ENCODE data around the gene IPO9.
"Not testable (repeated sequence)": the region's sequence is repeated elsewhere in the genome, so short reads cannot be mapped to it uniquely, and the experiment has no call there.

Gene IPO9

DNA sequence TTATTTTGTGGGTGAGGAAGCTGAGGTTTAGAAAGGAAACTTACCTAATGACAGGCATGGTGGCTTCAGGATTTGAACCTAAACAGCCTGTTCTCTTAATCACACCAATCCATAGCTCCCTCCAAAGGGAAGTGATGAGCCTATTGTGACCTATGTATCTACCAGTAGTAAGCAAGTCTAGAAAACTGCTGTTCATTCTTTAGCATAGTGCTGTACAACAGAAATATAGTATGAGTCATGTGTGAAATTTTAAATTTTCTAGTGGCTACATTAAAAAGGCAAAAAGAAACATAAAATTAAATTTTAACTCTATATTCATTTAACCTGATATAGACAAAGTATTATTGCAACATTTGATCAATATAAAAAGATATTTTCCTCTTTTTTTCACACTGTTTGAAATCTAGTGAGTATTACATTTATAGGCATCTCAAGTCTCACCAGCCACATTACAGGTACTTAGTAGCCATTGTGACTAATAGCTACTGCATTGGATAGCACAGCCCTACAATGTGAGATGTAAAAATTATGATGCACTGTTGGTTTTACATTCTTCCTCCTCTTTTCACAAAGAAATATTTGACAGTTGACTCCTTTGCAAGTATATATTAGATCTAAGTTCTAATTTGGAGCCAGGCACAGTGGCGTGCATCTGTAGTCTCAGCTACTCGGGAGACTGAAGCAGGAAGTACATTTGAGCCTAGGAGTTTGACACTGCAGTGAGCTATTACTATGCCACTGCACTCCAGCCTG is 16.6 kb downstream of the IPO9 start:
- H3K4me3 ChIP-seq (ENCODE audit: low read depth, low read length) = no peak overlapping the region

DNA sequence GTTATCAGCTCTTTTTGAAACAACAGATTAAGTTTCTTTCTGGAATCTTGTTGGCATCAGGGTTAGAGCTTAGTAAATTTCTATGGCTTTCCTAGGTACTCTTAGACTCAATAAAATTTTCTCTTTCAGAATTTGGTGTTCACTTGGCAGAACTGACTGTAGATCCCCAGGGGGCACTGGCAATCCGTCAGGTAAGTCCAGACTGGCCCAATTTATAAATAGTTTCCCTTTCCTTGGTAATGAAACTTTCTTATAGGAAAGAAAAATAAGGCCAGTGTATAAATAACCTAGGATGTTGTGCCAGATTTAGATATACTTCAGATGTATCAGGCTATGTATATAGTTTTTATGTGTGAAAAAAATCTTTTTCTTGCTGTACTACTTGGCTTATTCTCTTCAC is 18.2 kb downstream of the IPO9 start:
- no peak overlapping the region for H3K4me3 ChIP-seq (ENCODE audit: low read depth, low read length)

DNA sequence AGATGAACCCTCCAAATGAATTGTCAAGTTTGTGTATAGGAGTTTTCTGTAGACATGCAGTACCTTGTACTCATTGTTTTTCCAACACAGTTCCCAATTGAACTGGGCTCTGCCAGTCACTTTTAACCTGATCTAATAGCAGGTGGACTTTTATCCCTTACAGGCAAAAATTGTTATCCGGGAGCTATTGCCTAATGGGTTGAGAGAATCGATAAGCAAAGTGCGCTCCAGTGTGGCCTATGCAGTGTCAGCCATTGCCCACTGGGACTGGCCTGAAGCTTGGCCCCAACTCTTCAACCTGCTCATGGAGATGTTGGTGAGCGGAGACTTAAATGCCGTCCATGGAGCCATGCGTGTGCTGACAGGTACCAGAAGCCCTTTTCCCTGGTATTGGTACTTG is 19.3 kb downstream of the IPO9 start:
- no peak overlapping the region for H3K4me3 ChIP-seq (ENCODE audit: low read depth, low read length)

DNA sequence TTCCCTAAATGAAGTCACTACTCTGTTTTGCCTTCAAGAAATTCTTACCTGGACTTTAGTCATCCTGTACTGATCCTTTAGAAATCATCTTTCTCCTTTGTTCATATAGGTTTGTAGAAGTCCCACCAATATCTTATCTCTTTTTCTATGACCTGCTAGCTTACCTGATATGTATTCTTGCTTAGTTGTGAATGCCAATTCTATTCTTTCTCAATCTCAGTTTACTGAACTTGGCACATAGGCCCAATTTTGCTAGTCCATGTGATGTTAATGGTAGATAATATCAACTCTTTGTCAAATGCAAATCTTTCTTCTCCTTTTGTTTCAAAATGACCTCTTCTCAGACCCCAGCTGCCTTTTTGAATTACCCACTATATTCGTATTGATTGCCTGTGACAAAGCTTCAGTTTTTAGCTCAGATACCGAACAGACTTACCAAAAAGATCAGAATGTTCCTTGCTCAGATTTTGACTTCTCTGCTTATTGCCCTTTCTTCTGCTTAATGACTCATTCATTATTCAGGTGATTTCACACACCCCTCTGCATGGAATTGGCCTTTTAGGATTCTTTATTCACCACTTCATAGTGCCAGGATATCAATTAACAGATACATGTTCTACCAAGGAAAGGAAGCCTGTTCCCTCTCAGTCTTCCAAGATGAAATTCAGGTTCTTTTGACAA is 20.6 kb downstream of the IPO9 start:
- no peak overlapping the region for H3K4me3 ChIP-seq (ENCODE audit: low read depth, low read length)

DNA sequence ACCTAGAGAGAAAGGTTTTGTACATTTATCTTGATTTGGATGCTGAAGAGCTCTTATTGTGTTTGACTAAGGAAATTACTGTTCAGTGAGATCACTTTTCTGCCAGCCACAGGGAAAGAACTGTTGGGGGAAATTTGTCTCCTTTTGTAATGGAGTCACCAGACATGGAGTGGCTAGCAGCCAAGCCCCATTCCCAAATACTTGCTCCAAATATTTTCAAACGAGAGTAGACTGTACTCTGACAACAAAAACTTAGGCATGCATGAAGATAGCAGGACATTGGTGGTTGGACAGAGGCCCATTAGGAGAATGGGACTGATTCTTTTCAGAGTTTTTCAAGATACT is 21.1 kb downstream of the IPO9 start:
- H3K4me3 ChIP-seq (ENCODE audit: low read depth, low read length) = no peak overlapping the region

DNA sequence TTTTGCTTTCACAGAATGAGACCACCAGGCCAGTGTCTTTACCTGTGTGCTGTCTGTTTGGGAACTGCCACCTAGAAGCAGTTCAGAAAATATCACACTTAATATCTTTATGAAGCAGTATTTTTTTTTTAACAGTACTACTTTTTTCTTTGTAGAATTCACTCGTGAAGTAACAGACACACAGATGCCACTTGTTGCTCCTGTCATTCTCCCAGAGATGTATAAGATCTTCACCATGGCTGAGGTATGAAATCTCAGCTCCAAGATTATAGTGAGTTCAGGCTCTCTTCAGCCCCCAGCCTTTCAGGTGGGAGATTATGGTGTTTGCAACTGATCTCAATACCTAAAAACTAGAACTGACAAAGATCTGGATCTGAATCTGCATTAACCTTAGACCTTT is 23.0 kb downstream of the IPO9 start:
- H3K4me3 ChIP-seq (ENCODE audit: low read depth, low read length) = no peak overlapping the region

DNA sequence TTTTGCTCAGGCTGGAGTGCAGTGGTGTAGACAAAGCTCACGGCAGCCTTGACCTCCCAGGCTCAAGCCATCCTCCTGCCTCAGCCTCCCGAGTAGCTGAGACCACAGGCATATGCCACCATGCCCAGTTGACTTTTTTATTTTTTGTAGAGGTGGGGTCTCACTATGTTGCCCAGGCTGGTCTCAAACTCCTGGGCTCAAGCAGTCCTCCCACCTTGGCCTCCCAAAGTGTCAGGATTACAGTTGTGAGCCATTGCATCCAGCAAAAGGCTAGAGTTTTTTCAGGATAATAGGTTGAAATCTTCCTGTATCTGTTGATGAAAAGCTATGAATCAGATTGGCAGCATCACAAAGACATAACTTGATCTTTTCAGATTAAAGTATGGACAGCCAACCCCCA is 27.8 kb downstream of the IPO9 start:
- not testable (repeated sequence) for H3K4me3 ChIP-seq (ENCODE audit: low read depth, low read length)

DNA sequence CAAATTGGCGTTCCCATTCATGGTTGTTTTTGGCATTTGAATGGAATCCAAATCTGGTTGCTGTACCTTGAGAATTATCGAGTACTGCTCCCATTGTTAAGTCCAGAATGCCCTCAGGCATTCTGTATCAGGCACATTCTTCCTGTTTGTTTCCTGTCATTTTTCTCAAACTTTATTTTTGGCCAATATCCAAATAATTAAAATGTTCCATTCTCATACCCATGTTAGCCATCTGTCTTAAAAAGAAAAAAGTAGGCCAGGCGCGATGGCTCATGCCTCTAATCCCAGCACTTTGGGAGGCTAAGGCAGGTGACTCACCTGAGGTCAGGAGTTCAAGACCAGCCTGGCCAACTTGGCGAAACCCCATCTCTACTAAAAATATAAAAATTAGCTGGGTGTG is 30.5 kb downstream of the IPO9 start:
- H3K4me3 ChIP-seq (ENCODE audit: low read depth, low read length) = no peak overlapping the region

DNA sequence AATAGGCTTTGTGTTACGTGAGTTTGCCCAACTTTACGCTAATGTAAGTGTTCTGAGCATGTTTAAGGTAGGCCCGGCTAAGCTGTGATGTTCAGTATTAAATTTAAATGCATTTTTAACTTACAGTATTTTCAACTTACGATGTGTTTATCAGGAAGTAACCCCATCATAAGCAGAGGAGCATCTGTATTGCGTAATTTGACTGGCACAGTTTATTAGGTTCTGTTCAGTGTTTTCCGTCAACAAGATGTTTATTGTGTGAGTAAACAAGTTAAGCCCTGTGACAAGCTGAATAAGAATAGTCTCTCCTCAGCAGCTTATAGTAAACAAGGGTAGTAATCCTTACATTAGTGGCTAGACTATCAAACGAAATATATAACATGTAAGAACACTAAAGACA is 32.5 kb downstream of the IPO9 start:
- H3K4me3 ChIP-seq (ENCODE audit: low read depth, low read length) = no peak overlapping the region

DNA sequence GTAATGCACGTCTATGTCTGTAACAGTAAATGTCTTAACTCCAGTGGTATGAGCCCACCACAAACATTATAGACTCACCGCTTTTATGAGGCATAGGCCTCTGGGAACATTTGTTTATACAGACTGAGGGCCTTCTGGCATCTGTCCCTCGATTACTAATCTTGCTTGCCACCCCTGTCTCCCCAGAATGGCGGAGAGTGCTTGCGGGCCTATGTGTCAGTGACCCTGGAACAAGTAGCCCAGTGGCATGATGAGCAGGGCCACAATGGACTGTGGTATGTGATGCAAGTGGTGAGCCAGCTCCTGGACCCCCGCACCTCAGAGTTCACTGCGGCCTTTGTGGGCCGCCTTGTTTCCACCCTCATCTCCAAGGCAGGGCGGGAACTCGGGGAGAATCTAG is 41.4 kb downstream of the IPO9 start:
- no peak overlapping the region for H3K4me3 ChIP-seq (ENCODE audit: low read depth, low read length)

DNA sequence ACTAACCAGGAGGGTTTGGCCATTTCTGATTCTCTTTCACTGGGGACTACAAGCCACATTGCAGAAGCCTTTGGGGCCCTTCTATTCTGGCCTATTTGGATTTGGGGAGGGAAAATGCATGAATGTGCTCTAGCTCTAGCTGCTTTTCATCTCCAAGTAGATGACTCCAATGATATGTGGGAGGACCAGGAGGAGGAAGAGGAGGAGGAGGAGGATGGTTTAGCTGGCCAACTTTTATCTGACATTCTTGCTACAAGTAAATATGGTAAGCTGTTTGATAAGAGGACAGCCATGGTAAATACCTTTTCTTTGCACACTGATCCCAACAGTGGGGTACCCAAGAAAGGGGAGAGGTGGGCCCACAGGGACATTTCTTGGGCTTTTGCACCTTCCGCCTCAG is 45.7 kb downstream of the IPO9 start:
- no peak overlapping the region for H3K4me3 ChIP-seq (ENCODE audit: low read depth, low read length)

DNA sequence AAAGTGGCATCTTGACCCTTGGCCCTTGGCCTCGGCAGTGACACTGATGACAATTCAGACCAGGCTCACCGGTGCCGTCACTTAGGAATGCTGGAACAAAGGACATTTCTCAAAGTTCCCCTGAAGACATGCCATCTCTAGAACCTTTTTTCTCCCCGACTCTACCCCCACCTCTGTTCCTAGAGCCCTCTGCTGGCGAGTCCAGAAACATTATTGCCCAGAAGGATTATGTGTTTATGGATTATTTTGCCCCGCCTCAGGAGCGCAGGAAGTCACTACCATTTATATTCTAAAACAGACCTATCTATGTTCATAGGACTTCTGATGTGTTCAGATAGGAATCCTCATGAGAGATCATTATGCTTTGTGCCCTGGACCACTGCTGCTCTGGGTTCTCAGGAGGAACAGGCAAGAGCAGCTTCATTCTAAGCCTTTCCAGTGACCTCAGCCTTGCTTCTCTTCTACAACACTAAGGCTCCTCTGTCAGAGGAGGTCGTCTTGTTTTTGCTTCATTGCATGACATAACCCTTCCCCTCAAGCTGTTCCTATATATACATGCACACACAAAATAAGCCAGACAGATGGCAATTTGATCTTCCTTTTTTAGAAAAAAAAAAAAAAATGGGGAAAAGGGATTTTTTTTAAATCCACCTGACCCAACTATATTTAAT is 47.3 kb downstream of the IPO9 start:
- H3K4me3 ChIP-seq (ENCODE audit: low read depth, low read length) = no peak overlapping the region

DNA sequence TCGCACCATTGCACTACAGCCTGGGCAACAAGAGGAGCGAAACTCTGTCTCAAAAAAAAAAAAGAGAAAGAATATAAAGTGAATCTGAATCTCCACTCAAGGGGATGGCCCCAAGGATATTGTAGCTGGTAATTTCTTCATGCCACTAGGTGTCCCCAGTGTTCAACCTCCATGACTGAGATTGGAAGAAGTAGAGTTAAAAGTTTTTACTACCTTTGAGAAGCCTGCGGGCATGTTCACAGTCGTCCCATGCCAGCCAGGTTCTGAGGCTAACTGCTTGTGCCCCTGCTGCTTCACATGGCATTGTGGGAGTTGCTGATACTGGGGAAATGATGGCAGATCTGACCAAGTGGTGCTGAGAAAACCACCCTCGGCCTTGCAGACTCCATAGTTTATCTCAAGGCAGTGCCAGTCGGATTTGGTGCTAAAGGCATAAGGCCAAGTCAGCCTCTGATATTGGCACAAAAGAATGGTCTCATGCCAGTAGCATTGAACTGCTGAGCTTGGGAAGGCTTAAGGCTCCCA is 49.0 kb downstream of the IPO9 start:
- H3K4me3 ChIP-seq (ENCODE audit: low read depth, low read length) = no peak overlapping the region

DNA sequence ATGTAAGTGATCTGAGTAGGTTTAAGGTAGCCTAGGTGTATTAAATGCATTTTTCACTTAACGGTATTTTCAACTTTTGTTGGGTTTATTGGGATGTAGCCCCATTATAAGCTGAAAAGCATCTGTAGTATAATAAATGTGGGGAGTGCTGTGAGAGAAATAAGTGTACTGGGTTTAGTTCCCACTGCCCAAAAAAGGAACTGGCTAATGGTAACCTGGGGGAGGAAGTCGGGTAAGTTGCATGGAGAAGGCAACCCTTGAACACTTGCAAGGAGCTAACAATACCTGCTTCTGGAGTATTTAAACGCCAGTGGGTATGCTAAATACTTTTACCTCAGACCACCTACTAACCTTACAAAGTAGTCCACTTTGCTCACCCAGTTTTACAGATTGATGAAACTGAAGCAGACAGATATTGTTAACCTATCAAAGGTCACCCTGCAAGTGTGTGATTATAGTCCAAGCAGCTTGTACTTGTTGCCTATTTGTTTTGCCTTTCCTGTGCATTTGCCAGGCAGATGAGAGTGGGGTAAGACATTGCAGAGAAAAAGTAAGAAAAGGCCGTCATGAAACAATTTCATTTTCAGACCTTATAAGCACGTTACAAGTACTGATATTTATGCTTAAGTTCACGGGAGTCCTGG is 52.1 kb downstream of the IPO9 start:
- no peak overlapping the region for H3K4me3 ChIP-seq (ENCODE audit: low read depth, low read length)

DNA sequence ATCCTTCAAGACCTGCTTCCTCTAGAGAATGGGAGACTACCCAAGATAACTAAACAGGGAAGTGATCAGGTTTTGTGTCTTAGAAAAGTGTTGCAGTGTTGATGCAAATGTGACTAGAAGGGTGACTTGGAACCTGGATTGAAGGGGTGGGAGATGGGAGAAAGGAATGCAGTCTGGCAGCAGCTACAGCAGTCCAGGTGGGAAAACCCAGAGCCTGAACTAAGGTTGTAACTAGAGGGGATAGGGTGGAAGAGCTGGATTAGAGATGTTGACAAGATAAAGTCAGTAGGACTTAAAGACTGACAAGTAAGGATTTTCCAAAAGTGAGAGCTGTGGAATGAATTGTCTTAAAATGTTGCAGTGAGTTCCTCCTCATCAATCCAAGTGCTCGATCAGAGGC is 52.7 kb downstream of the IPO9 start:
- no peak overlapping the region for H3K4me3 ChIP-seq (ENCODE audit: low read depth, low read length)

DNA sequence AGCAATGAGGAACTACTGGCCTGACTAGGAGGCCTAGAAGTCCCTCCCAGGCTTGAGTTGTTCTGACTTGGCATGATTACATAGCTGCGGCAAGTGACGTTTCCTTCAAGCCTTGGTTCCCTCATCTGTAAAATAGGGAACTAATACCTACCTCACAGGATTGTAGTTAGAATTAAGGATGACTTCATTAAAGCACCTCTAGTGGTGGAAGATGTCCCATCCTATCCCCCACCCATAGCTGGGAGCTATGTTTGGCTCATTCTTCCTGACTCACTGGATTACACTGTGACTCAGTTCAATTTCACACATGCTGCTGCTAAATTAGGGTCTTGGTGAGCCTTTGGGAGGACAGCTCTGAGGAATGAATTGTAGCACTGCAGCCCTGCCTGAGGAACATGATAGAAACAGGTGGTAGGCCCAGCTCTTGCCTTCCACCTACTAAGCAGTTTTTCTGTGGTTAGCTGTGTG is 53.7 kb downstream of the IPO9 start:
- H3K4me3 ChIP-seq (ENCODE audit: low read depth, low read length) = no peak overlapping the region

DNA sequence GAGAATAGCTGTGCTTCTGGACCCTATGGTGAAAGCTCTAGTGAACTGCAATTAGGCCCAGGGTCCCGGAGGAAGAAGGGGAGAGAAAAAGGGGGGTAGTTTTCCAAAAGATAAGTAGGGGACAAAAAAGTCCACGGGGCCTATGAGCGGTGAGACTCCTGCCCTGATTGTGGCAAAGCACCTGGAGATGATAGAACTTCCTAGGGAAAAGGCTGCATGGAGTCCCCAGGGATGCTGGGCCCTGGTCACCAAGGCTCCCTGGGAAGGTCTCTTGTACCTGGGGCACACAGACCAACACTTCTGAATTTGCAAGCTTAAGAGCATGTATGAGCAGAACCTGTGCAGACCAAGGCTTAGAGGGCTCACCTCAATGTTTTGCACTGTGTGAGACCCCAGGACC is 54.3 kb downstream of the IPO9 start:
- no peak overlapping the region for H3K4me3 ChIP-seq (ENCODE audit: low read depth, low read length)

DNA sequence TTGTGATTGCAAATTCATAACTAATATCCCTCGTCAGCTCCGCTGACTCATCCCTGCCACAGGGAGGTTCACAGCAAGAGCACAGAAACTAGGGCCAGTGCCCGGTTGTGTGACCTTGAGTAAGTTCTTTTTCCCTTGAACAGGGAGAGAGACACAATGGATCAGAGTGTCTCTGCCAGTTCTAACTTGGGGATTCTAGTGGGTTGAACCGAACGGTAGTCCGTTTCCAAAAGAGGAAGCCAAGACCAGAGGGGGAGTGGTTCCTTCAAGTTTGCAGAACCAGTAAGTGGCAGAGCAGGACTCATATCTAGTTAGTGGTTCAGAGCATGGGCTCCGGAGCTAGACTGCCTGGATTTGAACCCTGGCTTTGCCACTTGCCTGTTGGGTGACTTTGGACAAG is 54.8 kb downstream of the IPO9 start:
- H3K4me3 ChIP-seq (ENCODE audit: low read depth, low read length) = no peak overlapping the region

DNA sequence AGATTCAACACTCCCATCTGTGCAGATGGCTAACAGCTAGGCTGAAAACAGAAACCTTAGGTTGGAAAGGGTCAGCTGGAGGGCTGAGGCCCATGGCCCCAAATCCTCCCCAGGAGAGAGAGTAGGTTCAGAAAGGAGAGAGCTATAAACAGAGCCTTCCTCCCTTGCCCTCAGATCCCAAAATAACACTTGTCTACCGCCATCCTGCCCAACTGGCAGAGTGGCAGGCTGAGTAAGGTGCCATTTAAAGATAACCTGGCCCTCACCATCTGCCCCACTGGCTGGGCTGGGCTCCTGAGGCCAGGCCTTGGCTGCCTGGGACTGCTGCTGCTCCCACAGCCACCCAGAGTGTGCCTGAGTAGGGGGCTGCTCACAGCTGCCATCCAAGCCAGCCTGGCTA is 55.5 kb downstream of the IPO9 start:
- no peak overlapping the region for H3K4me3 ChIP-seq (ENCODE audit: low read depth, low read length)

DNA sequence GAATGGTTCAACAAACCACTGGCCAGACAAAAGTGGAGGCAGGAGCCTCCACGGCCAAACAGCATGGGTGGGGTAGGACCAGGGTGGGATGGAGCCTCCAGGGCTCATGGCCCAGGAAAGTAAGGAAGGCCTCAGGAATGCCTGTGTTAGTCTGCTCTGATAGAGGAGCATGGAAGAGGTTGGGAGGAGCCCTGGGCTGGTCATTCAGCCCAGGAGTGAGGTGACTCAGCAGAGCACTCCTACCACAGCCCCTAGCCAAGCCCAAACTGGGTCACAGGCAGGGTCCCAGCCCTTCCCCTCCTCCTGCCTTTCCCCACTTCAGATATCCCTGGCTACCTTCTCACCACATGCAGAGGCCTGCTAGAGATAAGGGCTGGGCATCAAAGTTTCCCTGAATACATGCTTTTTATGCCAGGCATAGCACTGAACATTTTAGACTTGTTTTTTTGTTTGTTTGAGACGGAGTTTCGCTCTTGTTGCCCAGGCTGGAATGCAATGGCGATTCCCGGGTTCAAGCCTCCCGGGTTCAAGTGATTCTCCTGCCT is 56.6 kb downstream of the IPO9 start:
- no peak overlapping the region for H3K4me3 ChIP-seq (ENCODE audit: low read depth, low read length)
